Stomach (tissue), 4 donors: Measurements from ENCODE around the gene FOXO6.

Source experiments
- CTCF ChIP-seq, 7 experiments: fragments of 450-650 bp in 4 of 7; fragments of 200-600 bp in 3 of 7; sonication (generic) in 3 of 7; IDR thresholded peaks; one replicate each; pipeline ENCODE4 v1.5.1; 2016 to 2019; ENCODE audit warnings: antibody characterized with exemption in 7 of 7, control low read depth in 2 of 7, mild to moderate bottlenecking in 1 of 7
- EP300 ChIP-seq: sonication (generic); formaldehyde crosslinking; IDR thresholded peaks from one replicate; pipeline ENCODE4 v1.6.1; 2017; ENCODE audit warnings: antibody characterized with exemption
- POLR2A ChIP-seq, 4 donors: fragments of 450-650 bp; IDR thresholded peaks; one replicate each; pipeline ENCODE4 v1.6.1; 2016; ENCODE audit warnings: antibody characterized with exemption in 4 of 4, control low read depth in 2 of 4, mild to moderate bottlenecking in 1 of 4, moderate library complexity in 1 of 4
- POLR2AphosphoS5 ChIP-seq, 3 donors: sonication (generic); formaldehyde crosslinking; IDR thresholded peaks; one replicate each; pipeline ENCODE4 v1.6.1; 2016; ENCODE audit warnings: antibody characterized with exemption in 3 of 3

GRCh38 chr1:41353744-41354143 is 7.5 kb upstream of the FOXO6 start:
- TF ChIP-seq CTCF (IDR thresholded peaks at IDR 0.05) (no peak), POLR2A (IDR thresholded peaks at IDR 0.05) (no peak), POLR2AphosphoS5 (IDR thresholded peaks at IDR 0.05) (no peak), EP300 (no peak)
